Measurements from ENCODE around the gene CDC42BPG. TPM values are rescaled to one million over a fixed set of nuclear protein-coding genes. Genes with fewer than 3 reads are reported as not detected.

The CDC42BPG gene
- polyA plus RNA-seq, 10 donors, result 0.48 to 2.8 (median 0.72) TPM

- DNase-seq, result no peak
Measured at GRCh38 chr11:64866173-64866491, 21.7 kb upstream of the CDC42BPG start.

GRCh38 chr11:64865286-64866172 lies 21.1 kb upstream of the CDC42BPG start:
- DNase-seq, result no peak

GRCh38 chr11:64864473-64865285 lies 20.2 kb upstream of the CDC42BPG start:
- DNase-seq, result peak in 2 of 3 donors; percentile 83 to 90

GRCh38 chr11:64864135-64864472 lies 19.7 kb upstream of the CDC42BPG start:
- DNase-seq, result no peak

GRCh38 chr11:64863391-64864060 lies 19.1 kb upstream of the CDC42BPG start:
- DNase-seq, result peak in 1 of 3 donors; percentile 64

GRCh38 chr11:64862987-64863390 lies 18.5 kb upstream of the CDC42BPG start:
- DNase-seq, result peak in 1 of 3 donors; percentile 64

- DNase-seq, result no peak
Measured at GRCh38 chr11:64861227-64861975, 16.9 kb upstream of the CDC42BPG start.

- no peak for DNase-seq
Measured at GRCh38 chr11:64859542-64860414, 15.3 kb upstream of the CDC42BPG start.

GRCh38 chr11:64858467-64859263 lies 14.2 kb upstream of the CDC42BPG start:
- no peak for DNase-seq

- DNase-seq, result no peak
Measured at GRCh38 chr11:64857485-64857884, 13.0 kb upstream of the CDC42BPG start.

GRCh38 chr11:64856382-64857227 lies 12.2 kb upstream of the CDC42BPG start:
- no peak for DNase-seq

- no peak for DNase-seq
Measured at GRCh38 chr11:64855596-64856304, 11.3 kb upstream of the CDC42BPG start.

- peak in 2 of 3 donors; percentile 67 to 82 for DNase-seq
Measured at GRCh38 chr11:64854534-64855502, 10.4 kb upstream of the CDC42BPG start.

- DNase-seq, result no peak
Measured at GRCh38 chr11:64854157-64854533, 9.7 kb upstream of the CDC42BPG start.

GRCh38 chr11:64853709-64854108 lies 9.3 kb upstream of the CDC42BPG start:
- no peak for DNase-seq

- no peak for DNase-seq
Measured at GRCh38 chr11:64852804-64853509, 8.5 kb upstream of the CDC42BPG start.
